CD4-positive, alpha-beta T cell (primary cell): ENCODE results near the gene SERBP1. TPM values are rescaled to one million over a fixed set of nuclear protein-coding genes. Genes with fewer than 3 reads are reported as not detected.
A peak's percentile ranks its signal among the peaks of the same experiment; 100 is the strongest.

ENCODE experiments used
- ATAC-seq: fragments of 200-7000 bp; cut with Tn5 transposase; one replicate; pipeline ENCODE4 v1.10.0; 2022; ENCODE audit warnings: mild to moderate bottlenecking; ENCODE audit not compliant: poor library complexity
- CTCF ChIA-PET: fragments of 350-600 bp; sonication (Branson Sonifier 250); formaldehyde crosslinking; loops from one replicate; lab custom pipeline; 2021; ENCODE audit warnings: antibody characterized with exemption, inconsistent platforms; lab: Charles Lee
- POLR2A ChIA-PET: fragments of 350-600 bp; sonication (Branson Sonifier 250); formaldehyde crosslinking; loops from one replicate; lab custom pipeline; 2021; ENCODE audit warnings: antibody characterized with exemption, inconsistent platforms; lab: Charles Lee
- DNase-seq, 14 experiments: peaks; one replicate each; pipeline ENCODE4 v3.0.0-alpha.2; 2013 to 2020; ENCODE audit warnings: mixed read lengths in 2 of 14
- H3K27ac ChIP-seq, 2 donors: one replicate each; pipeline versions ENCODE4 v1.5.1 to v1.7.0; 2013; ENCODE audit warnings: low read length in 2 of 2, low read depth in 1 of 2, mild to moderate bottlenecking in 1 of 2
- H3K27me3 ChIP-seq, 2 experiments: 1 replicate in 1 of 2; 2 replicates in 1 of 2; pipeline versions ENCODE4 v1.6.1 to v1.7.0; 2013; ENCODE audit warnings: low read length in 2 of 2, control low read depth in 1 of 2, mild to moderate bottlenecking in 1 of 2, moderate library complexity in 1 of 2; ENCODE audit not compliant: insufficient read depth in 2 of 2, control insufficient read depth in 1 of 2
- H3K36me3 ChIP-seq: one replicate; pipeline ENCODE4 v1.6.1; 2013; ENCODE audit warnings: low read length, control low read depth; ENCODE audit not compliant: insufficient read depth
- H3K4me1 ChIP-seq: one replicate; pipeline ENCODE4 v1.6.1; 2013; ENCODE audit warnings: low read length, control low read depth; ENCODE audit not compliant: insufficient read depth
- H3K4me3 ChIP-seq: one replicate; pipeline ENCODE4 v1.5.1; 2013; ENCODE audit warnings: mild to moderate bottlenecking, low read length, moderate library complexity
- H3K9me3 ChIP-seq, 2 experiments: 1 replicate in 1 of 2; 2 replicates in 1 of 2; pipeline versions ENCODE4 v1.6.1 to v1.7.0; 2013; ENCODE audit warnings: low read length in 2 of 2, mild to moderate bottlenecking in 2 of 2, control low read depth in 1 of 2, moderate library complexity in 1 of 2; ENCODE audit not compliant: control insufficient read depth in 1 of 2, insufficient read depth in 1 of 2
- H3K27ac Mint-ChIP-seq: one replicate; pipeline ENCODE4 v1.8.0; 2020; ENCODE audit warnings: mixed read lengths
- H3K27me3 Mint-ChIP-seq: one replicate; pipeline ENCODE4 v1.8.0; 2021; ENCODE audit warnings: mixed read lengths
- H3K36me3 Mint-ChIP-seq: one replicate; pipeline ENCODE4 v1.8.0; 2021; ENCODE audit warnings: low read depth, mixed read lengths
- H3K4me1 Mint-ChIP-seq: one replicate; pipeline ENCODE4 v1.8.0; 2021; ENCODE audit warnings: low read depth, mixed read lengths
- H3K4me3 Mint-ChIP-seq: one replicate; pipeline ENCODE4 v1.8.0; 2020; ENCODE audit warnings: mild to moderate bottlenecking, mixed read lengths
- H3K9me3 Mint-ChIP-seq: one replicate; pipeline ENCODE4 v1.8.0; 2020; ENCODE audit warnings: mixed read lengths
- intact Hi-C, 2 experiments: fragments of 100-400 bp; cut with DNase I in 1 of 2; cut with micrococcal nuclease in 1 of 2; formaldehyde crosslinking; loops; one replicate each; pipeline versions ENCODE4 v1.15.1 to v1.9.0; 2023 to 2025; cut with DNase I, micrococcal nuclease
- total RNA-seq, 174 experiments: library from RNA in 2 of 174; stranded (reverse) in 2 of 174; gene quantifications; one replicate each; pipeline ENCODE4 v1.2.3 and lab custom pipeline; 2021 to 2026
- TF ChIP-seq, protein P1 (sequence below): fragments of 200-600 bp; IDR thresholded peaks from one replicate; pipeline ENCODE4 v1.8.0; 2022; ENCODE audit warnings: antibody characterized with exemption, mild to moderate bottlenecking

Gene SERBP1
- total RNA-seq, 2 experiments from 2014 or later: 128 to 135 TPM

DNA sequence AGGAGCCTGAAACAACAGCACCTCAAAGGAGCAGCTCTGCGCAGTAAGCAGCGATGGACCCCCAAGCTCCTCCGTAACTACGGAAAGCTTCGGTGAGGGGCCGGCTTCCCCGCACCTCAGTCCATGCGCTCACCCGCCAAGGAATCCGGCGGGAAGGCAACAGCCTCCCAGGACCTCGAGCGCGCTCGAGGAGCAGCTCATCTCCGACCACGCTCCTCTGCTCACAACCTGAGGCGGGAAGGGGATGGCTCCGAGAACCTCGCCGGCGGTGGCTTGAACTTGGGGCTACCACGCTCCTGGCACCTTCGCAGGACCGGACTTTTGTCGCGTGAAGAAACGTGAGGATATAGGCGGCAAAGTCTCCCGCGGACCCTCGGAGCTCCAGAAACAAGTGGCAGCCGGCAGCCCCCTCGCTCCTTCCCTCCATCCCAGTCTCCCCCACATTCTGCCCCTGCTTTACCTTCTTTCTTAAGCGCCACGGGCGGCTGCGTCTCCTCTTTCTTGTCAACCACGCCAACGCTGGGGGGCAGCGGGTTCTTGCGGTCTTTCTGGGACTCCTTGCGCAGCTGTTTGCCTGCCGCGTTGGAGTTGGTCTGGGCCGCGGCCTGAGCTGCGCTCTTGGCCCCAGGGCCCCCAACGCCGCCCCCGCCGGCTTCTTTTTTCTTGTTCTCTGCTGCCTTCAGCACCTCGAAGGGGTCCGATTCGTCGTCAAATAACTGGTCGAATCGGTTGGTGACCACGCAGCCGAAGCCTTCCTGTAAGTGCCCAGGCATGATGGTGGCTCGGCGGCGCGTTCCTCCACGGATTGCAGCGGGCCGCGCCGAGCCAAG, 459 bp downstream of the SERBP1 start:
- POLR2A ChIA-PET: interaction anchor here (0.6 to 3.7 kb wide), 14 partner anchors 10 to 505 kb away, joined by 3 to 26 read pairs (median 5); partner anchors contain the start of genes DNAI4, GADD45A, MIER1 and SLC35D1

GRCh38 chr1:67429011-67429527, 1.1 kb downstream of the SERBP1 start:
- intact Hi-C loops: loop anchor here in 1 of 2 experiments (5.0 kb wide), 1 partner anchor 377 kb away; the partner anchor contains the start of gene SLC35D1
- peaks cover 11% of the 10 kb centered on the region for H3K4me1 ChIP-seq
- peaks cover 25% of the 10 kb centered on the region for H3K36me3 ChIP-seq
- H3K27ac ChIP-seq: peak overlapping the region; percentile 66 to 84
- no peaks in the 10 kb centered on the region for H3K9me3 ChIP-seq
- peak in 9 of 14 experiments; percentile 1 to 59 (median 27) for DNase-seq
- H3K4me3 ChIP-seq: peak overlapping the region; percentile 97
- no peaks in the 10 kb centered on the region for H3K9me3 Mint-ChIP-seq
- no peaks in the 10 kb centered on the region for H3K27me3 ChIP-seq
- ATAC-seq: no peak
- H3K4me1 Mint-ChIP-seq: peaks cover 71% of the 10 kb centered on the region
- H3K27ac Mint-ChIP-seq: peak overlapping the region; percentile 94
- peak overlapping the region; percentile 97 for H3K4me3 Mint-ChIP-seq
- CTCF ChIA-PET: interaction anchor here (0.7 to 1.2 kb wide), 2 partner anchors 71 to 388 kb away, joined by 3 read pairs; no protein-coding TSS in a partner anchor
- POLR2A ChIA-PET: interaction anchor here (0.6 to 3.7 kb wide), 10 partner anchors 9 to 504 kb away, joined by 3 to 26 read pairs (median 8); partner anchors contain the start of genes DNAI4, GADD45A, MIER1 and SLC35D1
- TF ChIP-seq, protein P1, sequence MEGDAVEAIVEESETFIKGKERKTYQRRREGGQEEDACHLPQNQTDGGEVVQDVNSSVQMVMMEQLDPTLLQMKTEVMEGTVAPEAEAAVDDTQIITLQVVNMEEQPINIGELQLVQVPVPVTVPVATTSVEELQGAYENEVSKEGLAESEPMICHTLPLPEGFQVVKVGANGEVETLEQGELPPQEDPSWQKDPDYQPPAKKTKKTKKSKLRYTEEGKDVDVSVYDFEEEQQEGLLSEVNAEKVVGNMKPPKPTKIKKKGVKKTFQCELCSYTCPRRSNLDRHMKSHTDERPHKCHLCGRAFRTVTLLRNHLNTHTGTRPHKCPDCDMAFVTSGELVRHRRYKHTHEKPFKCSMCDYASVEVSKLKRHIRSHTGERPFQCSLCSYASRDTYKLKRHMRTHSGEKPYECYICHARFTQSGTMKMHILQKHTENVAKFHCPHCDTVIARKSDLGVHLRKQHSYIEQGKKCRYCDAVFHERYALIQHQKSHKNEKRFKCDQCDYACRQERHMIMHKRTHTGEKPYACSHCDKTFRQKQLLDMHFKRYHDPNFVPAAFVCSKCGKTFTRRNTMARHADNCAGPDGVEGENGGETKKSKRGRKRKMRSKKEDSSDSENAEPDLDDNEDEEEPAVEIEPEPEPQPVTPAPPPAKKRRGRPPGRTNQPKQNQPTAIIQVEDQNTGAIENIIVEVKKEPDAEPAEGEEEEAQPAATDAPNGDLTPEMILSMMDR: no peak
- H3K36me3 Mint-ChIP-seq: peaks cover 67% of the 10 kb centered on the region
- no peaks in the 10 kb centered on the region for H3K27me3 Mint-ChIP-seq

More for the DNA sequence above, 459 bp downstream of the SERBP1 start:
- H3K36me3 Mint-ChIP-seq: peaks cover 60% of the 10 kb centered on the region
- Histone ChIP-seq H3K4me3 (peak overlapping the region; percentile 97), H3K27me3 (no peaks in the 10 kb centered on the region), H3K36me3 (peaks cover 19% of the 10 kb centered on the region), H3K27ac (peak overlapping the region; percentile 66 to 84), H3K9me3 (no peaks in the 10 kb centered on the region), H3K4me1 (peaks cover 11% of the 10 kb centered on the region)
- H3K4me1 Mint-ChIP-seq: peaks cover 67% of the 10 kb centered on the region
- peak; percentile 6 for ATAC-seq
- no peaks in the 10 kb centered on the region for H3K27me3 Mint-ChIP-seq
- peak overlapping the region; percentile 94 for H3K27ac Mint-ChIP-seq
- DNase-seq: peak in 10 of 14 experiments; percentile 4 to 57 (median 22)
- no peaks in the 10 kb centered on the region for H3K9me3 Mint-ChIP-seq
- intact Hi-C loops: loop anchor here (2.0 to 10.0 kb wide), 7 partner anchors 255 to 502 kb away; partner anchors contain the start of genes GADD45A (in 2 of the 2) and SLC35D1 (in 1 of the 2)
- CTCF ChIA-PET: interaction anchor here (1.2 to 2.0 kb wide), 3 partner anchors 70 to 336 kb away, joined by 3 to 5 read pairs (median 3); no protein-coding TSS in a partner anchor
- peak overlapping the region; percentile 97 for H3K4me3 Mint-ChIP-seq
- TF ChIP-seq, protein P1: no peak

- no peak for DNase-seq
- TF ChIP-seq, protein P1: no peak
- H3K36me3 Mint-ChIP-seq: peaks cover 78% of the 10 kb centered on the region
These were observed 2.3 kb downstream of the SERBP1 start for GRCh38 chr1:67427947-67428346.

More at GRCh38 chr1:67427947-67428346, 2.3 kb downstream of the SERBP1 start:
- Mint-ChIP-seq H3K27me3 (no peaks in the 10 kb centered on the region), H3K4me1 (peaks cover 70% of the 10 kb centered on the region), H3K27ac (peak overlapping the region; percentile 94), H3K9me3 (no peaks in the 10 kb centered on the region), H3K4me3 (peak overlapping the region; percentile 97)
- H3K4me3 ChIP-seq: peak overlapping the region; percentile 97
- H3K4me1 ChIP-seq: peaks cover 11% of the 10 kb centered on the region
- intact Hi-C loops: loop anchor here in 1 of 2 experiments (2.0 to 5.0 kb wide), 2 partner anchors 15 to 376 kb away; partner anchors contain the start of gene SLC35D1
- no peaks in the 10 kb centered on the region for H3K9me3 ChIP-seq
- ChIA-PET CTCF (no interaction called here), POLR2A (interaction anchor here (1.9 to 3.7 kb wide), 5 partner anchors 8 to 374 kb away, joined by 6 to 26 read pairs (median 13); partner anchors contain the start of genes GADD45A and SLC35D1)
- no peak for ATAC-seq
- no peaks in the 10 kb centered on the region for H3K27me3 ChIP-seq
- H3K27ac ChIP-seq: no peak overlapping the region
- peaks cover 37% of the 10 kb centered on the region for H3K36me3 ChIP-seq
